Endothelial cell of umbilical vein (primary cell): ENCODE data around the gene SQOR. TPM values are rescaled to one million over a fixed set of nuclear protein-coding genes. Genes with fewer than 3 reads are reported as not detected.
A peak's percentile ranks its signal among the peaks of the same experiment; 100 is the strongest.

ENCODE experiments used
- BruUV-seq: library from RNA; stranded (reverse); fragments of 400-500 nt; replicated peaks from 2 replicates; lab custom pipeline; 2021; lab: Mats Ljungman, UMichigan
- CTCF ChIA-PET: fragments of 300-600, 350-600 bp; sonication (Branson Sonifier 250); formaldehyde crosslinking; loops from one replicate; lab custom pipeline; 2021; ENCODE audit warnings: antibody characterized with exemption, inconsistent platforms; lab: Charles Lee
- POLR2A ChIA-PET: fragments of 300-600, 350-600 bp; sonication (Branson Sonifier 250); formaldehyde crosslinking; loops from one replicate; lab custom pipeline; 2021; ENCODE audit warnings: antibody characterized with exemption, inconsistent platforms; lab: Charles Lee
- DNase-seq: peaks from one replicate; pipeline ENCODE4 v3.0.0-alpha.2; 2011; ENCODE audit warnings: low read depth, low spot score
- FAIRE-seq: peaks from 2 replicates; lab custom pipeline; 2011; peaks lifted over from hg19 to GRCh38; lab: Jason Lieb, UNC
- H2AFZ ChIP-seq: 2 replicates; pipeline ENCODE4 v1.6.0; 2012; ENCODE audit warnings: low read depth, low read length, control low read depth, inconsistent platforms
- H3K27ac ChIP-seq: 2 replicates; pipeline ENCODE4 v1.5.1; 2011; ENCODE audit warnings: low read depth, mild to moderate bottlenecking, control low read depth, low read length, moderate library complexity; ENCODE audit not compliant: insufficient read depth
- H3K27me3 ChIP-seq, 2 experiments: 2 replicates each; pipeline versions ENCODE4 v1.6.0 to v1.6.1; 2011; ENCODE audit warnings: low read length in 2 of 2, mixed read lengths in 1 of 2; ENCODE audit not compliant: control insufficient read depth in 2 of 2, insufficient read depth in 2 of 2
- H3K36me3 ChIP-seq, 2 experiments: 2 replicates in 1 of 2; 3 replicates in 1 of 2; pipeline ENCODE4 v1.5.1; 2011; ENCODE audit warnings: low read length in 2 of 2, mild to moderate bottlenecking in 1 of 2, moderate library complexity in 1 of 2; ENCODE audit not compliant: control insufficient read depth in 2 of 2, insufficient read depth in 2 of 2; ENCODE audit errors: extremely low read depth in 1 of 2
- H3K4me1 ChIP-seq: 3 replicates; pipeline ENCODE4 v1.5.1; 2011; ENCODE audit warnings: mild to moderate bottlenecking, low read length; ENCODE audit not compliant: control insufficient read depth, insufficient read depth; ENCODE audit errors: extremely low read depth
- H3K4me2 ChIP-seq: 2 replicates; pipeline ENCODE4 v1.6.1; 2011; ENCODE audit warnings: low read length, control low read depth, mixed read lengths; ENCODE audit not compliant: insufficient read depth
- H3K4me3 ChIP-seq, 3 experiments: fragments of 200-600 bp in 1 of 3; sonication (generic), shearing (Covaris generic) in 1 of 3; replicated peaks in 1 of 3; 2 replicates each; pipeline ENCODE4 v1.5.1; 2011 to 2016; ENCODE audit warnings: control low read depth in 3 of 3, low read length in 3 of 3, mild to moderate bottlenecking in 2 of 3, inconsistent platforms in 1 of 3, low read depth in 1 of 3, moderate library complexity in 1 of 3; ENCODE audit not compliant: insufficient read depth in 1 of 3
- H3K79me2 ChIP-seq: 2 replicates; pipeline ENCODE4 v1.6.0; 2012; ENCODE audit warnings: low read length, inconsistent platforms; ENCODE audit not compliant: control insufficient read depth, insufficient read depth
- H3K9ac ChIP-seq: replicated peaks from 2 replicates; pipeline ENCODE3; 2011; ENCODE audit warnings: low read length, control low read depth; ENCODE audit not compliant: insufficient read depth; ENCODE audit errors: extremely low read depth
- H3K9me1 ChIP-seq: replicated peaks from 3 replicates; pipeline ENCODE4 v1.6.0; 2011; ENCODE audit warnings: mild to moderate bottlenecking, low read length; ENCODE audit not compliant: control insufficient read depth, insufficient read depth; ENCODE audit errors: extremely low read depth
- H3K9me3 ChIP-seq: replicated peaks from 2 replicates; pipeline ENCODE4 v1.5.1; 2012; ENCODE audit warnings: low read length, inconsistent platforms; ENCODE audit not compliant: control insufficient read depth, insufficient read depth
- H4K20me1 ChIP-seq: replicated peaks from 2 replicates; pipeline ENCODE3; 2011; ENCODE audit warnings: mild to moderate bottlenecking, low read length; ENCODE audit not compliant: control insufficient read depth, insufficient read depth; ENCODE audit errors: extremely low read depth
- CTCF ChIP-seq, 2 donors: IDR thresholded peaks; 1 replicate in 1 of 2; 2 replicates in 1 of 2; pipeline ENCODE4 v1.5.1; 2011; ENCODE audit warnings: low read length in 2 of 2, mild to moderate bottlenecking in 2 of 2, moderate library complexity in 2 of 2, control low read depth in 1 of 2, inconsistent platforms in 1 of 2, low read depth in 1 of 2; ENCODE audit not compliant: insufficient read depth in 1 of 2; ENCODE audit errors: extremely low read depth in 1 of 2
- EZH2 ChIP-seq: IDR thresholded peaks from 2 replicates; pipeline ENCODE4 v1.6.1; 2012; ENCODE audit warnings: borderline replicate concordance, low read depth, mild to moderate bottlenecking, moderate library complexity, low read length, inconsistent platforms; ENCODE audit not compliant: severe bottlenecking
- FOS ChIP-seq: IDR thresholded peaks from 2 replicates; pipeline ENCODE4 v1.6.1; 2011; ENCODE audit warnings: mild to moderate bottlenecking, low read length, moderate library complexity, borderline replicate concordance; ENCODE audit not compliant: insufficient read depth
- GATA2 ChIP-seq: IDR thresholded peaks from 2 replicates; pipeline ENCODE4 v1.7.0; 2011; ENCODE audit warnings: low read depth, mild to moderate bottlenecking, moderate library complexity, mixed read lengths, low read length; ENCODE audit not compliant: insufficient read length, insufficient read depth
- JUN ChIP-seq: IDR thresholded peaks from 2 replicates; pipeline ENCODE4 v1.6.1; 2011; ENCODE audit warnings: borderline replicate concordance, low read depth; ENCODE audit not compliant: insufficient read length, insufficient read depth
- MAX ChIP-seq: IDR thresholded peaks from 2 replicates; pipeline ENCODE4 v1.6.1; 2011; ENCODE audit not compliant: insufficient read depth, insufficient read length
- MYC ChIP-seq: IDR thresholded peaks from one replicate; pipeline ENCODE4 v1.6.1; 2011; ENCODE audit warnings: mild to moderate bottlenecking, low read depth, low read length
- POLR2A ChIP-seq: IDR thresholded peaks from 2 replicates; pipeline ENCODE4 v1.6.1; 2012; ENCODE audit warnings: low read depth, mild to moderate bottlenecking, control low read depth, low read length
- POLR2AphosphoS5 ChIP-seq: IDR thresholded peaks from 2 replicates; pipeline ENCODE4 v1.6.1; 2012; ENCODE audit warnings: low read depth, mild to moderate bottlenecking, control low read depth, low read length, moderate library complexity; ENCODE audit not compliant: insufficient read depth
- dilution Hi-C: fragments of 300-500 bp; cut with MboI; formaldehyde crosslinking; loops from one replicate; pipeline ENCODE4 v1.15.0; 2019; ENCODE audit warnings: low sequenced_read_pairs; ENCODE audit not compliant: extremely low pct_ligation_motif_present
- intact Hi-C: fragments of 100-400 bp; cut with micrococcal nuclease; formaldehyde crosslinking; loops from one replicate; pipeline ENCODE4 v1.10.0; 2022
- polyA plus RNA-seq, 4 experiments: library from polyadenylated mRNA; depleted of rRNA in 3 of 4; stranded (reverse) in 3 of 4; unstranded in 1 of 4; fragments of >200 nt; gene quantifications; 2 replicates each; pipeline versions ENCODE4 v1.2.1 to v1.2.3, GENCODE V29; 2011 to 2012; ENCODE audit warnings: missing spikeins in 1 of 4
- total RNA-seq: library from RNA; stranded (reverse); gene quantifications from 2 replicates; pipeline ENCODE4 v1.2.3, GENCODE V29; 2021

The SQOR gene
- total and polyA plus RNA-seq, 2 donors (not counting 3 experiments of a cell fraction or from before 2014, with no cell fraction given), result 12.9 to 17.9 TPM

- peaks cover 25% of the 10 kb centered on the region for H3K4me1 ChIP-seq
- CTCF ChIA-PET, result interaction anchor here (1.1 kb wide), 1 partner anchor 31 kb away, joined by 3 read pairs; no protein-coding TSS in a partner anchor
- dilution Hi-C loops (no loop called here), intact Hi-C loops (no loop called here)
- H3K9ac ChIP-seq, result no peak overlapping the region
- no peaks in the 10 kb centered on the region for H3K79me2 ChIP-seq
- no peaks in the 10 kb centered on the region for H4K20me1 ChIP-seq
- H3K27ac ChIP-seq, result no peak overlapping the region
- H3K36me3 ChIP-seq, result no peaks in the 10 kb centered on the region
- H3K9me1 ChIP-seq, result no peaks in the 10 kb centered on the region
- no peak overlapping the region for H3K4me2 ChIP-seq
- POLR2A ChIA-PET, result no interaction called here
- H3K27me3 ChIP-seq, result no peaks in the 10 kb centered on the region
- BruUV-seq, result no TSS peak
- TF ChIP-seq CTCF (IDR thresholded peaks at IDR 0.05; ENCODE audit: extremely low read depth in 1 of 2, insufficient read depth in 1 of 2, low read depth in 1 of 2, low read length in 2 of 2), result no peak
- H3K9me3 ChIP-seq, result no peaks in the 10 kb centered on the region
- H3K4me3 ChIP-seq, result no peak overlapping the region
- DNase-seq, result peak; percentile 55
- H2AFZ ChIP-seq, result no peak overlapping the region
- FAIRE-seq, result no peak
Observed at GRCh38 chr15:45645026-45645980, 10.5 kb downstream of the SQOR start.

DNA sequence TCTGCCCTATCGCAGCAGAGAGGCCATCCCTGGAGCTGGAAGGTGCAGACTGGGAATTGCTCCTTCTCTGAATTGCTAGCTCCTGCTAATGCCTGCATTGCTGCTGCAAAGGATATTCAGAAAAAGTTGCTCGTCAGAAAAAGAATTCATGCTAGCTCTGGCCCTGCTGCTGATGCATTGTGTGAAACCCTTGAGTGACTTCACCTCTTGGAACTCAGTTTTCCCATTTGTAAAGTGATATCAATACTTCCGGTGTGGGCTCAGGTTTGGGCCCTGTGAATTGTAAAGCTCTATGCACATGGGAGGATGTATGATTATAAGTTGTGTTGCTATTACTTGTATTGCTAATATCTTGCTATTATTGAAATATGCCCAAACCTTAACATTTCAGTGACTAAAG is 11.4 kb downstream of the SQOR start:
- Histone ChIP-seq H3K4me2 (no peak overlapping the region), H3K27ac (no peak overlapping the region), H3K79me2 (no peaks in the 10 kb centered on the region), H3K9ac (no peak overlapping the region), H3K27me3 (no peaks in the 10 kb centered on the region), H3K4me3 (no peak overlapping the region), H3K4me1 (peaks cover 16% of the 10 kb centered on the region), H4K20me1 (no peaks in the 10 kb centered on the region), H3K9me1 (no peaks in the 10 kb centered on the region), H3K36me3 (no peaks in the 10 kb centered on the region), H3K9me3 (no peaks in the 10 kb centered on the region), H2AFZ (no peak overlapping the region)
- ChIA-PET CTCF (interaction anchor here (1.0 to 1.1 kb wide), 2 partner anchors 9 to 32 kb away, joined by 3 read pairs; no protein-coding TSS in a partner anchor), POLR2A (no interaction called here)
- FAIRE-seq (no peak), DNase-seq (no peak)
- TF ChIP-seq GATA2 (no peak), MAX (no peak), POLR2AphosphoS5 (no peak), JUN (no peak), POLR2A (no peak), MYC (no peak), FOS (no peak), CTCF (IDR thresholded peaks at IDR 0.05; ENCODE audit: extremely low read depth in 1 of 2, insufficient read depth in 1 of 2, low read depth in 1 of 2, low read length in 2 of 2) (no peak), EZH2 (no peak)
- intact Hi-C loops (no loop called here), dilution Hi-C loops (no loop called here)
- no TSS peak for BruUV-seq
